Ovary (tissue), 9 donors: Measurements from ENCODE around the gene HPGD. TPM values are rescaled to one million over a fixed set of nuclear protein-coding genes. Genes with fewer than 3 reads are reported as not detected.

Experiments used
- DNase-seq, 5 donors: peaks; one replicate each; pipeline ENCODE4 v3.0.0-alpha.2; 2019 to 2020
- H3K27ac ChIP-seq, 2 donors: fragments of 200-600 bp; one replicate each; pipeline versions ENCODE4 v1.5.1 to v1.8.0; 2019 to 2022
- H3K27me3 ChIP-seq: fragments of 200-600 bp; one replicate; pipeline ENCODE4 v1.8.0; 2022
- H3K36me3 ChIP-seq: fragments of 200-600 bp; sonication (generic); one replicate; pipeline ENCODE4 v1.5.1; 2019
- H3K4me1 ChIP-seq: one replicate; pipeline ENCODE4 v1.8.1; 2013; ENCODE audit warnings: mild to moderate bottlenecking, moderate library complexity; ENCODE audit not compliant: insufficient read depth
- H3K4me3 ChIP-seq: fragments of 200-600 bp; sonication (generic); one replicate; pipeline ENCODE4 v1.5.1; 2017
- H3K9me3 ChIP-seq, 2 donors: fragments of 200-600 bp in 1 of 2; sonication (generic) in 1 of 2; one replicate each; pipeline versions ENCODE4 v1.5.1 to v1.8.1; 2013 to 2019; ENCODE audit warnings: mild to moderate bottlenecking in 1 of 2, moderate library complexity in 1 of 2
- EP300 ChIP-seq: sonication (generic); formaldehyde crosslinking; IDR thresholded peaks from one replicate; pipeline ENCODE4 v1.6.1; 2017; ENCODE audit warnings: antibody characterized with exemption
- POLR2A ChIP-seq: fragments of 450-650 bp; IDR thresholded peaks from one replicate; pipeline ENCODE4 v1.6.1; 2017; ENCODE audit warnings: antibody characterized with exemption, mild to moderate bottlenecking, moderate library complexity
- WGBS, 3 donors: extraction: QIAGEN DNeasy Blood & Tissue Kit in 1 of 3; methylation state at CpG; one replicate each; pipeline versions ENCODE4 v1.1.5 to v1.1.7; 2013 to 2017; 5-methylcytosine and 5-hydroxymethylcytosine counted together
- intact Hi-C, 4 donors: fragments of 100-400 bp; cut with DNase I; formaldehyde crosslinking; loops; one replicate each; pipeline versions ENCODE4 v1.11.0 to v1.15.1; 2022 to 2023
- polyA plus RNA-seq, 2 donors: library from polyadenylated mRNA; stranded (reverse); fragments of 200-250 nt in 1 of 2; fragments of 350-450 nt in 1 of 2; fragmentation: Illumina TruSeq in 1 of 2; extraction: RNeasy Lipid Tissue Mini Kit (QIAGEN cat#74804) in 1 of 2; gene quantifications; one replicate each; pipeline ENCODE4 v1.2.3, GENCODE V29; 2013 to 2014
- total RNA-seq, 7 donors: library from RNA; depleted of rRNA in 2 of 7; stranded (reverse); fragments of >200 nt in 2 of 7; fragmentation: NEBNext Ultra II Directional in 3 of 7; extraction: Animal tissue kit (Norgen Biotek cat#: 25700) in 3 of 7; gene quantifications; one replicate each; pipeline versions ENCODE4 v1.1.0 to v1.2.4, GENCODE V29; 2016 to 2023
- TF ChIP-seq, protein P1 (sequence below), 3 donors: fragments of 450-650 bp in 2 of 3; fragments of 200-600 bp in 1 of 3; IDR thresholded peaks; one replicate each; pipeline versions ENCODE4 v1.5.1 to v1.8.0; 2016 to 2022; ENCODE audit warnings: antibody characterized with exemption in 3 of 3, mild to moderate bottlenecking in 1 of 3
- donor health status: DM: no; HTN: no; CAD: no; lungs with moderate emphysema.
- donor health status: DM: no; HTN: no; CAD: no.
- donor health status: Bipolar disorder and iron deficiency.
- donor health status: DM: yes; HTN: yes; CAD: no.
- donor health status: DM: no; HTN: no; CAD: no.
- donor health status: DM: yes; HTN: yes; CAD: no.

Gene HPGD
- total and polyA plus RNA-seq, 9 donors: 0.69 to 20.6 (median 3.2) TPM; not detected in 2

DNA sequence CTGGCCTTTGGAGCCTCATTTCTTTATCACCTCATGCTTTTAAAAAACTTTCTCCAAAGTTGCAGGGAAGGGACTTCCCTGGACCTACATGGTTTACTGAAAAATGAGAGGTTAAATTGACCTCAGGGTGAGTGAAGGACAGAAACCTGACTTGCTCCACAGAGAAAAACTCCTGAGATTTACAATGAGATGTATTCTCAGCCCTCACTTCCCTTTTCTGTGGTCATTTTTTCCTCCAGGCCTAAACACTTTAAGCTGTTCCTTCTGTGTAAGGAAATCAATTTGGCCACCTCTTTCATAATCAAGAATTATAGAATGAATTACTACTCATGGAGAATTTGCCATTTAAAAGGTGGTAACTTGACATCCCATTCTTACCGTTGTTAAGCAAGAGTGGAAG lies 77.9 kb downstream of the HPGD start:
- TF ChIP-seq EP300: no peak
- TF ChIP-seq, protein P1, sequence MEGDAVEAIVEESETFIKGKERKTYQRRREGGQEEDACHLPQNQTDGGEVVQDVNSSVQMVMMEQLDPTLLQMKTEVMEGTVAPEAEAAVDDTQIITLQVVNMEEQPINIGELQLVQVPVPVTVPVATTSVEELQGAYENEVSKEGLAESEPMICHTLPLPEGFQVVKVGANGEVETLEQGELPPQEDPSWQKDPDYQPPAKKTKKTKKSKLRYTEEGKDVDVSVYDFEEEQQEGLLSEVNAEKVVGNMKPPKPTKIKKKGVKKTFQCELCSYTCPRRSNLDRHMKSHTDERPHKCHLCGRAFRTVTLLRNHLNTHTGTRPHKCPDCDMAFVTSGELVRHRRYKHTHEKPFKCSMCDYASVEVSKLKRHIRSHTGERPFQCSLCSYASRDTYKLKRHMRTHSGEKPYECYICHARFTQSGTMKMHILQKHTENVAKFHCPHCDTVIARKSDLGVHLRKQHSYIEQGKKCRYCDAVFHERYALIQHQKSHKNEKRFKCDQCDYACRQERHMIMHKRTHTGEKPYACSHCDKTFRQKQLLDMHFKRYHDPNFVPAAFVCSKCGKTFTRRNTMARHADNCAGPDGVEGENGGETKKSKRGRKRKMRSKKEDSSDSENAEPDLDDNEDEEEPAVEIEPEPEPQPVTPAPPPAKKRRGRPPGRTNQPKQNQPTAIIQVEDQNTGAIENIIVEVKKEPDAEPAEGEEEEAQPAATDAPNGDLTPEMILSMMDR (IDR thresholded peaks at IDR 0.05): no peak
- no peak for TF ChIP-seq POLR2A
- 66 to 79% (median 68%) methylated on average over 1 of the region's 1 CpG for WGBS, 3 donors

More for the DNA sequence above, 77.9 kb downstream of the HPGD start:
- Histone ChIP-seq H3K9me3 (no peaks in the 10 kb centered on the region), H3K4me3 (no peak overlapping the region), H3K27me3 (no peaks in the 10 kb centered on the region), H3K4me1 (no peaks in the 10 kb centered on the region), H3K36me3 (no peaks in the 10 kb centered on the region), H3K27ac (no peak overlapping the region)
- intact Hi-C loops: no loop called here
- no peak for DNase-seq

Other genes starting within 250 kb of the HPGD start
- 10 to 100 TPM; 24.7 to 41.1 (median 30.6) TPM for gene FBXO8, start 238.8 kb downstream of the HPGD start, total RNA-seq
- 10 to 100 TPM; 19.0 to 28.9 TPM for gene FBXO8, start 238.8 kb downstream of the HPGD start, polyA plus RNA-seq
- gene CEP44, start 238.6 kb downstream of the HPGD start, total RNA-seq: 10 to 100 TPM; 15.3 to 23.2 (median 17.0) TPM
- 1 to 10 TPM; 8.7 to 8.9 TPM for gene CEP44, start 238.6 kb downstream of the HPGD start, polyA plus RNA-seq